Measurements from ENCODE around the gene ZNF587B.
"Not testable (repeated sequence)": the region's sequence is repeated elsewhere in the genome, so short reads cannot be mapped to it uniquely, and the experiment has no call there.

ZNF587B gene

DNA sequence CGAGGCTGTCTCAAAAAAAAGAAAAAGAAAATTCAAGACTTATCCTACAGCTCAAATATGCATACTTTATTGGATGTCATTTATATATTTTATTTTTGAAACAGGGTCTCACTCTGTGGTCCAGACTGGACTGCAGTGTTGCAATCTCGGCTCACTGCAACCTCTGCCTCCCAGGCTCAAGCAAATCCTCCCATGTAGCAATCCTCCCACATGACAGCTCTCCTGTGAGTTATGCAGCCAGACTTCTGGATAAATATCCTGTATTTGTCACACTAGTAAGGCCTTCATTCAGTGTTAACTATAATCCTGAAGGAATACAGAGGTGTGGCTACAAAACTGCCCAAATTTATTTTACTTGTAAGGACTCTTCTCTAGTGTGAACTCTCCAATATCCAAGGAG lies 22.6 kb upstream of the ZNF587B start:
- Histone ChIP-seq H3K4me1 (ENCODE audit: control insufficient read depth in 5 of 5, insufficient read depth in 5 of 5, low read length in 5 of 5) (peaks cover 10 to 29% (median 16%) of the 10 kb centered on the region in 5 donors), H3K36me3 (ENCODE audit: control insufficient read depth in 5 of 5, insufficient read depth in 5 of 5, low read length in 5 of 5) (peaks cover 10 to 41% (median 20%) of the 10 kb centered on the region in 5 donors), H3K9ac (ENCODE audit: low read length in 5 of 5) (peak overlapping the region in 1 of 5 donors; percentile 56), H3K9me3 (ENCODE audit: control insufficient read depth in 5 of 5, low read length in 5 of 5) (peaks cover 0 to 2% (median 0%) of the 10 kb centered on the region in 5 donors), H3K27me3 (ENCODE audit: control insufficient read depth in 5 of 5, insufficient read depth in 4 of 5, low read length in 5 of 5) (no peaks in the 10 kb centered on the region), H3K4me3 (ENCODE audit: low read depth in 1 of 5, low read length in 5 of 5) (no peak overlapping the region), H3K27ac (ENCODE audit: low read depth, low read length) (no peak overlapping the region)

DNA sequence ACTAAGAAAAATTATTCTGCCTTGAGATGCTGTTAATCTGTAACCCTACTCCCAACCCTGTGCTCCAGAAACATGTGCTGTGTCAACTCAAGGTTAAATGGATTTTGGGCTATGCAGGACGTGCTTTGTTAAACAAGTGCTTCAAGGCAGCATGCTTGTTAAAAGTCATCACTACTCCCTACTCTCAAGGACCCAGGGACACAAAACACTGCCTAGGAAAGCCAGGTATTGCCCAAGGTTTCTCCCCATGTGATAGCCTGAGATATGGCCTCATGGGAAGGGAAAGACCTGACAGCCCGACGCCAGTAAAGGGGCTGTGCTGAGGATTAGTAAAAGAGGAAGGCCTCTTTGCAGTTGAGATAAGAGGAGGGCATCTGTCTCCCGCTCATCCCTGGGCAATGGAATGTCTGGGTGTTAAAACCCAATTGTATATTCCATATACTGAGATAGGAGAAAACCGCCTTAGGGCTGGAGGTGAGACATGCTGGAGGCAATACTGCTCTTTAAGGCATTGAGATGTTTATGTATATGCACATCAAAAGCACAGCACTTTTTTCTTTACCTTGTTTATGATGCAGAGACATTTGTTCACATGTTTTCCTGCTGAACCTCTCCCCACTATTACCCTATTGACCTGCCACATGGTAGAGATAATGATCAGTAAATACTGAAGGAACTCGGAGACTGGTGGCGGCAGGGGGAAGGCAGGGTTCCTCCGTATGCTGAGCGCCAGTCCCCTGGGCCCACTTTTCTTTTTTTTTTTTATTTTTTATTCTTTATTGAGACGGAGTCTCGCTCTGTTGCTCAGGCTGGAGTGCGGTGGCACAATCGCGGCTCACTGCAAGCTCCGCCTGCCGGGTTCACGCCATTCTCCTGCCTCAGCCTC lies 19.4 kb upstream of the ZNF587B start:
- not testable (repeated sequence) for H3K27me3 ChIP-seq (ENCODE audit: control insufficient read depth in 5 of 5, insufficient read depth in 4 of 5, low read length in 5 of 5); H3K9me3 ChIP-seq (ENCODE audit: control insufficient read depth in 5 of 5, low read length in 5 of 5); H3K9ac ChIP-seq (ENCODE audit: low read length in 5 of 5); H3K4me3 ChIP-seq (ENCODE audit: low read depth in 1 of 5, low read length in 5 of 5); H3K27ac ChIP-seq (ENCODE audit: low read depth, low read length)
- H3K4me1 ChIP-seq (ENCODE audit: control insufficient read depth in 5 of 5, insufficient read depth in 5 of 5, low read length in 5 of 5) = peaks cover 13 to 26% (median 18%) of the 10 kb centered on the region in 5 donors
- H3K36me3 ChIP-seq (ENCODE audit: control insufficient read depth in 5 of 5, insufficient read depth in 5 of 5, low read length in 5 of 5) = peaks cover 10 to 45% (median 20%) of the 10 kb centered on the region in 5 donors

DNA sequence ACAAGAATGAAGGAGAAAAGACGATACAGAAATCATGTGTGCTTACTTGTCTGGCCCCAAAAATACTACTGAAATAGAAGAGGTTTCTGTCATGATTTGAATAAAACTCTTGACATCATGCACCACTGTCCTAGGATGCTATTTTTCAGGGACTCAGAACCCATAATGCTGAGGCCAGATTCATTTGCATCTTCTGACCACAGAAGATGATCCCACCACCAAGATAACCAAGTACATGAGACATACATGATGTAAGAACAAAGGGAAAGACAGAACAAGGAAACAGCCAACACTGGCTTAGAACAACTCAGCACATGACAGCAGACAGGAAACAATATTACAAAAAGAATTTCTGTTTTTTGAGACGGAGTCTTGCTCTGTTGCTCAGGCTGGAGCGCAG lies 17.9 kb upstream of the ZNF587B start:
- Histone ChIP-seq H3K27ac (ENCODE audit: low read depth, low read length) (no peak overlapping the region), H3K9ac (ENCODE audit: low read length in 5 of 5) (no peak overlapping the region), H3K4me1 (ENCODE audit: control insufficient read depth in 5 of 5, insufficient read depth in 5 of 5, low read length in 5 of 5) (peaks cover 13 to 26% (median 18%) of the 10 kb centered on the region in 5 donors), H3K27me3 (ENCODE audit: control insufficient read depth in 5 of 5, insufficient read depth in 4 of 5, low read length in 5 of 5) (no peaks in the 10 kb centered on the region), H3K9me3 (ENCODE audit: control insufficient read depth in 5 of 5, low read length in 5 of 5) (peaks cover 0 to 2% (median 0%) of the 10 kb centered on the region in 5 donors), H3K36me3 (ENCODE audit: control insufficient read depth in 5 of 5, insufficient read depth in 5 of 5, low read length in 5 of 5) (peaks cover 10 to 42% (median 20%) of the 10 kb centered on the region in 5 donors), H3K4me3 (ENCODE audit: low read depth in 1 of 5, low read length in 5 of 5) (no peak overlapping the region)

DNA sequence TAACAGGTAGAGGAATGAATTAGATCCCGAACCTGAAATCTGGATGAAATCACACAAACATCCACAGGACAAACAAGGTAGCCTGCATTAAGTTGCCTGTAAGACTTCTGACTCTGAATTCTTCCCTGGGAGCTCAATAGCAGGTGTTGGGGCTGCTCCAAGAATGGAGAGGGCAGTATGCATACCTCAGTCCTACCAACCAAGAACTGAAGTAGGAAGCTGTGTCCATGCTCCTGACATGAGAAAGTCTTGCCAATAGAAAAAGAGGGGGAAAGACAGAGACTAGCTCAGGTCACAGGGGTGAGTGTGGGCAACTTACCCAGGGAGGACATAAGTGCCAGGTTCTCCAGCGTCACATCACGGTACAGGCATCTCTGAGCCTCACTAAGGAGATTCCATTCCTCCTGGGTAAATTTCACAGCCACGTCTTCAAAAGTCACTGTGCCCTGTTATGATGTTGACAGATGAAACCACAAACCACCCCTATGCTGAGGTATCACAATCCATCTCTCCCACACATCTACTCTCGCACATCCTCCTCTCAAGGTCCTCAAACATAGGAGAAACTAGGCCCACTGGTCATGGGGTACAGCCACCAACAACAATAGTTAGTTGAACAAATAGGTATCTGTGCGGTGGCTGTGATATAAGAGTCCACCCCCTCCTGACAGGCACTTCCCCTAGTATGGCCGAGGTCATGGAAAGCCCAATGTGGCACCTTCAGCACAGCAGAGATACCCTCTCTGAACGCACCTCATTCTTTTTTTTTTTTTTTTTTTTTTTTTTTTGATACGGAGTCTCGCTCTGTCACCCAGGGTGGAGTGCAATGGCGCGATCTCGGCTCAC lies 16.9 kb upstream of the ZNF587B start:
- Histone ChIP-seq H3K36me3 (ENCODE audit: control insufficient read depth in 5 of 5, insufficient read depth in 5 of 5, low read length in 5 of 5) (peaks cover 8 to 35% (median 13%) of the 10 kb centered on the region in 5 donors), H3K4me1 (ENCODE audit: control insufficient read depth in 5 of 5, insufficient read depth in 5 of 5, low read length in 5 of 5) (peaks cover 7 to 20% (median 18%) of the 10 kb centered on the region in 5 donors)
- not testable (repeated sequence) for H3K4me3 ChIP-seq (ENCODE audit: low read depth in 1 of 5, low read length in 5 of 5); H3K9ac ChIP-seq (ENCODE audit: low read length in 5 of 5); H3K27ac ChIP-seq (ENCODE audit: low read depth, low read length); H3K9me3 ChIP-seq (ENCODE audit: control insufficient read depth in 5 of 5, low read length in 5 of 5); H3K27me3 ChIP-seq (ENCODE audit: control insufficient read depth in 5 of 5, insufficient read depth in 4 of 5, low read length in 5 of 5)

DNA sequence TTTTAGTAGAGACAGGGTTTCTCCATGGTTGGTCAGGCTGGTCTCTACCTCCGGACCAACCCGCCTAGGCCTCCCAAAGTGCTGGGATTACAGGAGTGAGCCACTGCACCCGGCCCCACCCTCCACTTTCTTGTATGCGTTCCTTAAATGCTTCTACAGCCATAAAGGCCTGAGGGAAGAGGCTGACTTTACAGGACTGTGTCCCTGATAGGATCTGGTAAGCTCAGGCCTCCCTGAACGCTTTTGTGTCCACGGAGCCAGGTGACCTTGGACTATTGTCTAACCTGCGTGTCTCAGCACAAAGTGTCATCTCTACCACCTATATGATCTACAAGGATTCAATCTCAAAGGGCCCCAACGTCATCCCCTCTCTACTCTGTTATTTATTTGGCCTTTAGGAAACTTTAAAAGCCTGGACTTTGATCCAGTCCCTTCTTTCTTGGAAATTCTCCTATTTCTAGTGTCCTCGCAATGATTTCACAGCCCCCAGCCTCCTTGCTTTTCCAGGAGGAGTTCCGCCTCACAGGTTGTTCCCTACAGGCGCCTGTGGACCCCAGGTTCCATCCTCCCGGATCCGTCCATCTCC lies 16.1 kb upstream of the ZNF587B start:
- no peaks in the 10 kb centered on the region for H3K27me3 ChIP-seq (ENCODE audit: control insufficient read depth in 5 of 5, insufficient read depth in 4 of 5, low read length in 5 of 5)
- H3K36me3 ChIP-seq (ENCODE audit: control insufficient read depth in 5 of 5, insufficient read depth in 5 of 5, low read length in 5 of 5) = peaks cover 4 to 29% (median 11%) of the 10 kb centered on the region in 5 donors
- H3K4me3 ChIP-seq (ENCODE audit: low read depth in 1 of 5, low read length in 5 of 5) = peak overlapping the region; percentile 91 to 99 (median 97)
- H3K9ac ChIP-seq (ENCODE audit: low read length in 5 of 5) = peak overlapping the region in 4 of 5 donors; percentile 88 to 96 (median 94)
- no peaks in the 10 kb centered on the region for H3K9me3 ChIP-seq (ENCODE audit: control insufficient read depth in 5 of 5, low read length in 5 of 5)
- peaks cover 4 to 24% (median 19%) of the 10 kb centered on the region in 5 donors for H3K4me1 ChIP-seq (ENCODE audit: control insufficient read depth in 5 of 5, insufficient read depth in 5 of 5, low read length in 5 of 5)
- H3K27ac ChIP-seq (ENCODE audit: low read depth, low read length) = peak overlapping the region; percentile 65

DNA sequence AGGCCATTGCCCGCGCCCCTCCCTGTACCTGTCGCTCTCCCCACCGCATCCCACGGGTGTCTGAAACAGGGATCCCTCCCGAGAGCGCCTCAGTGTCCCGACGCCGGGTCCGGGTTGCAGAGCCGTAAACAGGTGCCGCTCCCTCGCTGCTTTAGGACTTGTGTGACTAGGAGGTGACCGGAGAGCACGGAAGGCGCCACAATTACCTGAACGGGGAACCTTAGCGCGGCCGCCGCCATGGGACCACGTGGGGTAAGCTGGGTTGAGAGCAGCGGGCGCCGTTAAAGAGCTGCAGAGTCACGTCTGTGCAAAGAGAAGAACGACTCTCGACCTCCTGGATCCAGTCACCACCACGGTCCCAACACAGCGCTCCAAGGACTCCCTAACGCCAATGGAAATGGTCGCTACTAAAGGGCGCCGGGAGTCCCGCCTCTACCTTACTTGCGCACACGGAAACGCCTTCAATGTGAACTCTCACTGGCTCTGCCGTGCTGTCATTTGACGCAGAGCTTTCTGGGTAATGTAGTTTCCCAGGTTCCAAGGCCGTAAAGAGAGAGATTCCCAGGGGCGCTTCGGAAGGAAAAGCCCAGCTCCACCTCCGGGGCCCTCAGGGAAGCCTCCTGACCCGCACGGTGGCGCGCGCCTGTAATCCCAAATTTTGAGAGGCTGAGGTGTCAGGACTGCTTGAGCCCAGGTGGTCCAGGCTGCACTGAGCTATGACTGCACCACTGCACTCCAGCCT lies 15.4 kb upstream of the ZNF587B start, which contains the start of gene ZNF552:
Gene ZNF552, minus strand, starts transcription at position 409 of the 742 bp plus-strand sequence. Its CDS starts 170 bp downstream, at position 239.
- Histone ChIP-seq H3K27me3 (ENCODE audit: control insufficient read depth in 5 of 5, insufficient read depth in 4 of 5, low read length in 5 of 5) (no peaks in the 10 kb centered on the region), H3K27ac (ENCODE audit: low read depth, low read length) (peak within 1 kb of the TSS; percentile 65), H3K9me3 (ENCODE audit: control insufficient read depth in 5 of 5, low read length in 5 of 5) (no peaks in the 10 kb centered on the region), H3K9ac (ENCODE audit: low read length in 5 of 5) (peak within 1 kb of the TSS in 4 of 5 donors; percentile 88 to 96 (median 94)), H3K4me3 (ENCODE audit: low read depth in 1 of 5, low read length in 5 of 5) (peak within 1 kb of the TSS; percentile 91 to 99 (median 97)), H3K36me3 (ENCODE audit: control insufficient read depth in 5 of 5, insufficient read depth in 5 of 5, low read length in 5 of 5) (peaks cover 0 to 23% (median 8%) of the 10 kb centered on the region in 5 donors), H3K4me1 (ENCODE audit: control insufficient read depth in 5 of 5, insufficient read depth in 5 of 5, low read length in 5 of 5) (peaks cover 4 to 24% (median 19%) of the 10 kb centered on the region in 5 donors)

DNA sequence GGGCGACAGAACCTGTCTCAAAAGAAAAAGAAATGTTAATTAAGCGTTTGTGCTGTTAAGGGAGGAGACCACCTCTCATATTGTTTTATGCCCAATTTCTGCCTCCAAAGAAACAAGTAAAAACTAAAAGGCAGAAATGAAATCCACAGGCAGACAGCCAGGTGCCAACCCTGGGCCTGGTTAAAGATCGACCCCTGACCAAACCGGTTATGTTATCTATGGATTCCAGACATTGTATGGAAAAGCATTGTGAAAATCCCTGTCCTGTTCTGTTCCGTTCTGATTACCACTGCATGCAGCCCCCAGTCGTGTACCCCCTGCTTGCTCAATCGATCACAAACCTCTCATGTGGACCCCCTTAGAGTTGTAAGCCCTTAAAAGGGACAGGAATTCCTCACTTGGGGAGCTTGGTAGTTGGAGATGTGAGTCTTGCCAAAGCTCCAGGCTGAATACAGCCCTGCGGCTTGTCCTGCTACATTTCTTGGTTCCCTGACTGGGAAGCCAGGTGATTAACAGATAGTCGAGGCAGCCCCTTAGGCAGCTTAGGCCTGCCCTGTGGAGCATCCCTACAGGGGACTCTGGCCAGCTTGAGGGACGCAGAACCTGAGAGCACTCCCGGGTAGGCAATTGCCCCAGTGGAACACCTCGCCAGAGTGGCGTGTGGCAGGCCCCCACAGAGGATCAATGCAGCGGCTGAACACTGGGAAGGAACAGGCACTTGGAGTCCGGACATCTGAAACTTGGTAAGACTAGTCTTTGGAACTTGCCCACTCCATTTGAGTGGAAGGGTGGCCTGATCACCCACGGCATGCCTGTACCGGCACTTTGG lies 14.6 kb upstream of the ZNF587B start:
- Histone ChIP-seq H3K4me1 (ENCODE audit: control insufficient read depth in 5 of 5, insufficient read depth in 5 of 5, low read length in 5 of 5) (peaks cover 4 to 31% (median 27%) of the 10 kb centered on the region in 5 donors), H3K36me3 (ENCODE audit: control insufficient read depth in 5 of 5, insufficient read depth in 5 of 5, low read length in 5 of 5) (peaks cover 0 to 15% (median 5%) of the 10 kb centered on the region in 5 donors), H3K27me3 (ENCODE audit: control insufficient read depth in 5 of 5, insufficient read depth in 4 of 5, low read length in 5 of 5) (no peaks in the 10 kb centered on the region), H3K4me3 (ENCODE audit: low read depth in 1 of 5, low read length in 5 of 5) (peak overlapping the region; percentile 55 to 99 (median 97)), H3K9me3 (ENCODE audit: control insufficient read depth in 5 of 5, low read length in 5 of 5) (no peaks in the 10 kb centered on the region), H3K27ac (ENCODE audit: low read depth, low read length) (no peak overlapping the region), H3K9ac (ENCODE audit: low read length in 5 of 5) (peak overlapping the region in 2 of 5 donors; percentile 95 to 96)

DNA sequence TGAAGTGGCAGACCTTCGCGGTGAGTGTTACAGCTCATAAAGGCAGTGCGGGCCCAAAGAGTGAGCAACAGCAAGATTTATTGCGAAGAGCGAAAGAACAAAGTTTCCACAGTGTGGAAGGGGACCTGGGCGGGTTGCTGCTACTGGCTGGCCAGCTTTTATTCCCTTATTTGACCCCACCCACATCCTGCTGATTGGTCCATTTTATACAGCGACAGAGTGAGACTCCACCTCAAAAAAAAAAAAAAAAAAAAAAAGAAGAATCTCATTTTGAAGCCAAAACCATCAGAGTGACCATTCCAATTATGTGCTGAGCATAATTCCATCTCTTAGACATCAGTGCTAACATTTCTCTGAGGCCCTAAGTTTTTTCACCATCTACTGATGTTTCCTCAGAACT lies 13.4 kb upstream of the ZNF587B start:
- Histone ChIP-seq H3K27ac (ENCODE audit: low read depth, low read length) (no peak overlapping the region), H3K4me1 (ENCODE audit: control insufficient read depth in 5 of 5, insufficient read depth in 5 of 5, low read length in 5 of 5) (peaks cover 4 to 36% (median 33%) of the 10 kb centered on the region in 5 donors), H3K4me3 (ENCODE audit: low read depth in 1 of 5, low read length in 5 of 5) (no peak overlapping the region), H3K36me3 (ENCODE audit: control insufficient read depth in 5 of 5, insufficient read depth in 5 of 5, low read length in 5 of 5) (peaks cover 0 to 10% (median 5%) of the 10 kb centered on the region in 5 donors), H3K27me3 (ENCODE audit: control insufficient read depth in 5 of 5, insufficient read depth in 4 of 5, low read length in 5 of 5) (no peaks in the 10 kb centered on the region), H3K9ac (ENCODE audit: low read length in 5 of 5) (no peak overlapping the region), H3K9me3 (ENCODE audit: control insufficient read depth in 5 of 5, low read length in 5 of 5) (no peaks in the 10 kb centered on the region)
